Stimulated activated CD4-positive, alpha-beta T cell treated with anti-CD3 and anti-CD28 coated beads, Interleukin-4, amount 100 ng/mL, for 1 hour (primary cell): Measurements from ENCODE around the gene VPS37D.
A peak's percentile ranks its signal among the peaks of the same experiment; 100 is the strongest.
"Not testable (repeated sequence)": the region's sequence is repeated elsewhere in the genome, so short reads cannot be mapped to it uniquely, and the experiment has no call there.

Experiments
- DNase-seq: peaks from one replicate; pipeline ENCODE4 v3.0.0-alpha.2; 2020

Gene VPS37D

GRCh38 chr7:73646785-73647724 is 20.6 kb upstream of the VPS37D start:
- no peak for DNase-seq

- peak; percentile 27 for DNase-seq
These were observed 19.7 kb upstream of the VPS37D start for GRCh38 chr7:73647725-73648592.

GRCh38 chr7:73648593-73649332 is 18.9 kb upstream of the VPS37D start:
- no peak for DNase-seq

- DNase-seq = no peak
These were observed 18.1 kb upstream of the VPS37D start for GRCh38 chr7:73649576-73649975.

GRCh38 chr7:73650524-73650923 is 17.1 kb upstream of the VPS37D start:
- DNase-seq = no peak

- no peak for DNase-seq
These were observed 15.1 kb upstream of the VPS37D start for GRCh38 chr7:73652541-73652949.

- DNase-seq = not testable (repeated sequence)
These were observed 12.3 kb upstream of the VPS37D start for GRCh38 chr7:73655309-73655708.

- DNase-seq = no peak
These were observed 7.6 kb upstream of the VPS37D start for GRCh38 chr7:73659983-73660382.

- DNase-seq = not testable (repeated sequence)
These were observed 7.0 kb upstream of the VPS37D start for GRCh38 chr7:73660594-73660993.

GRCh38 chr7:73663033-73663432 is 4.6 kb upstream of the VPS37D start:
- DNase-seq = no peak

- DNase-seq = no peak
These were observed 663 bp downstream of the VPS37D start for GRCh38 chr7:73668103-73668885.

GRCh38 chr7:73668886-73669230 is 1.2 kb downstream of the VPS37D start:
- DNase-seq = no peak

GRCh38 chr7:73669288-73669701 is 1.7 kb downstream of the VPS37D start:
- DNase-seq = no peak

- no peak for DNase-seq
These were observed 2.3 kb downstream of the VPS37D start for GRCh38 chr7:73669858-73670385.

GRCh38 chr7:73671322-73671661 is 3.7 kb downstream of the VPS37D start:
- DNase-seq = no peak

GRCh38 chr7:73671857-73672445 is 4.3 kb downstream of the VPS37D start:
- no peak for DNase-seq

GRCh38 chr7:73674468-73675124 is 7.0 kb downstream of the VPS37D start:
- no peak for DNase-seq

- DNase-seq = not testable (repeated sequence)
These were observed 8.4 kb downstream of the VPS37D start for GRCh38 chr7:73676062-73676461.

GRCh38 chr7:73678862-73679261 is 11.2 kb downstream of the VPS37D start:
- DNase-seq = no peak

- no peak for DNase-seq
These were observed 12.1 kb downstream of the VPS37D start for GRCh38 chr7:73679709-73680108.

GRCh38 chr7:73680501-73680900 is 12.9 kb downstream of the VPS37D start:
- no peak for DNase-seq
